Endothelial cell (in vitro differentiated cells): ENCODE measurements around the gene CAPN15. TPM values are rescaled to one million over a fixed set of nuclear protein-coding genes. Genes with fewer than 3 reads are reported as not detected.

Experiments used
- DNase-seq: peaks from one replicate; pipeline ENCODE4 v3.0.0; 2021; ENCODE audit warnings: low spot score
- H3K27ac Mint-ChIP-seq: one replicate; pipeline ENCODE4 v1.8.0; 2021; ENCODE audit warnings: mixed read lengths, inconsistent platforms; ENCODE audit not compliant: unreplicated experiment
- H3K27me3 Mint-ChIP-seq: one replicate; pipeline ENCODE4 v1.8.0; 2021; ENCODE audit warnings: mild to moderate bottlenecking, moderate library complexity, mixed read lengths, inconsistent platforms; ENCODE audit not compliant: unreplicated experiment
- H3K36me3 Mint-ChIP-seq: one replicate; pipeline ENCODE4 v1.8.0; 2021; ENCODE audit warnings: mild to moderate bottlenecking, low read depth, mixed read lengths, inconsistent platforms; ENCODE audit not compliant: unreplicated experiment
- H3K4me1 Mint-ChIP-seq: one replicate; pipeline ENCODE4 v1.8.0; 2021; ENCODE audit warnings: mild to moderate bottlenecking, mixed read lengths, inconsistent platforms; ENCODE audit not compliant: unreplicated experiment
- H3K4me3 Mint-ChIP-seq: one replicate; pipeline ENCODE4 v1.8.0; 2021; ENCODE audit warnings: mild to moderate bottlenecking, mixed read lengths, inconsistent platforms; ENCODE audit not compliant: unreplicated experiment
- H3K9me3 Mint-ChIP-seq: one replicate; pipeline ENCODE4 v1.8.0; 2021; ENCODE audit warnings: mixed read lengths, inconsistent platforms; ENCODE audit not compliant: unreplicated experiment
- CTCF ChIP-seq: fragments of 200-600 bp; sonication (generic); IDR thresholded peaks from one replicate; pipeline ENCODE4 v1.5.0; 2021; ENCODE audit warnings: antibody characterized with exemption; ENCODE audit not compliant: unreplicated experiment
- total RNA-seq: library from RNA; stranded (reverse); fragmentation: NEBNext Ultra II Directional; extraction: Animal tissue kit (Norgen Biotek cat#: 25700); gene quantifications from one replicate; pipeline ENCODE4 v1.2.1, GENCODE V29; 2021; ENCODE audit not compliant: unreplicated experiment

The CAPN15 gene
- total RNA-seq, 1 donor from 2014 or later, result 49.0 TPM

- Mint-ChIP-seq H3K4me1 (no peaks in the 10 kb centered on the region), H3K36me3 (no peaks in the 10 kb centered on the region), H3K4me3 (no peak overlapping the region), H3K27me3 (no peaks in the 10 kb centered on the region), H3K9me3 (no peaks in the 10 kb centered on the region), H3K27ac (no peak overlapping the region)
- no peak for DNase-seq
- no peak for TF ChIP-seq CTCF
These were observed 35.6 kb downstream of the CAPN15 start for GRCh38 chr16:563072-563644.

- Mint-ChIP-seq H3K4me1 (no peaks in the 10 kb centered on the region), H3K4me3 (no peak overlapping the region), H3K27me3 (no peaks in the 10 kb centered on the region), H3K36me3 (no peaks in the 10 kb centered on the region), H3K27ac (no peak overlapping the region), H3K9me3 (no peaks in the 10 kb centered on the region)
- no peak for DNase-seq
- no peak for TF ChIP-seq CTCF
These were observed 37.3 kb downstream of the CAPN15 start for GRCh38 chr16:564690-565418.

GRCh38 chr16:565419-566330 is 38.2 kb downstream of the CAPN15 start:
- Mint-ChIP-seq H3K27me3 (no peaks in the 10 kb centered on the region), H3K27ac (no peak overlapping the region), H3K4me1 (peaks cover under 1% of the 10 kb centered on the region), H3K36me3 (no peaks in the 10 kb centered on the region), H3K9me3 (no peaks in the 10 kb centered on the region), H3K4me3 (no peak overlapping the region)
- no peak for DNase-seq
- TF ChIP-seq CTCF, result no peak

GRCh38 chr16:566475-567372 is 39.2 kb downstream of the CAPN15 start, which contains the start of gene NHLRC4:
Gene NHLRC4 (plus strand): TSS chr16:567005. CDS start chr16:568048, 1,043 bp downstream.
- Mint-ChIP-seq H3K4me3 (no peak within 1 kb of the TSS), H3K27me3 (peaks cover 3% of the 10 kb centered on the region), H3K27ac (no peak within 1 kb of the TSS), H3K4me1 (peaks cover 6% of the 10 kb centered on the region), H3K9me3 (no peaks in the 10 kb centered on the region), H3K36me3 (no peaks in the 10 kb centered on the region)
- DNase-seq, result peak; percentile 40
- TF ChIP-seq CTCF, result no peak
